Measurements from ENCODE around the gene TMBIM6.
"Not testable (repeated sequence)": the region's sequence is repeated elsewhere in the genome, so short reads cannot be mapped to it uniquely, and the experiment has no call there.

TMBIM6 gene

GRCh38 chr12:49740930-49741881 lies at the start of gene TMBIM6:
Gene TMBIM6 (plus strand): TSS chr12:49741557. CDS start chr12:49752494, 10,937 bp downstream.
- DNase-seq: peak; percentile 100

- DNase-seq: no peak
These were observed 48.5 kb upstream of the TMBIM6 start for GRCh38 chr12:49692851-49693250.

GRCh38 chr12:49693931-49694444 lies 47.4 kb upstream of the TMBIM6 start:
- no peak for DNase-seq

- DNase-seq: no peak
These were observed 44.6 kb upstream of the TMBIM6 start for GRCh38 chr12:49696723-49697122.

- DNase-seq: no peak
These were observed 43.5 kb upstream of the TMBIM6 start for GRCh38 chr12:49697808-49698207.

- DNase-seq: peak in 1 of 2 donors; percentile 8
These were observed 42.5 kb upstream of the TMBIM6 start for GRCh38 chr12:49698619-49699545.

- no peak for DNase-seq
These were observed 39.3 kb upstream of the TMBIM6 start for GRCh38 chr12:49702009-49702408.

GRCh38 chr12:49702676-49703215 lies 38.6 kb upstream of the TMBIM6 start:
- DNase-seq: no peak

- no peak for DNase-seq
These were observed 37.7 kb upstream of the TMBIM6 start for GRCh38 chr12:49703647-49704137.

GRCh38 chr12:49705479-49706134 lies 35.8 kb upstream of the TMBIM6 start:
- DNase-seq: peak; percentile 17 to 31

GRCh38 chr12:49706351-49707127 lies 34.8 kb upstream of the TMBIM6 start:
- peak in 1 of 2 donors; percentile 39 for DNase-seq

- DNase-seq: peak; percentile 96 to 97
These were observed 34.1 kb upstream of the TMBIM6 start, which contains the start of gene FMNL3 for GRCh38 chr12:49707128-49707811. Gene FMNL3 (minus strand): TSS chr12:49707405. CDS start chr12:49707180, 225 bp downstream.

- DNase-seq: no peak
These were observed 33.6 kb upstream of the TMBIM6 start for GRCh38 chr12:49707812-49708147.

- DNase-seq: no peak
These were observed 32.5 kb upstream of the TMBIM6 start for GRCh38 chr12:49708851-49709250.

GRCh38 chr12:49713952-49714351 lies 27.4 kb upstream of the TMBIM6 start:
- not testable (repeated sequence) for DNase-seq

GRCh38 chr12:49716553-49716952 lies 24.8 kb upstream of the TMBIM6 start:
- no peak for DNase-seq

GRCh38 chr12:49717800-49718199 lies 23.6 kb upstream of the TMBIM6 start:
- DNase-seq: not testable (repeated sequence)

- no peak for DNase-seq
These were observed 21.1 kb upstream of the TMBIM6 start for GRCh38 chr12:49720214-49720613.

- DNase-seq: not testable (repeated sequence)
These were observed 20.0 kb upstream of the TMBIM6 start for GRCh38 chr12:49721355-49721754.

- no peak for DNase-seq
These were observed 12.9 kb upstream of the TMBIM6 start for GRCh38 chr12:49728446-49728845.

GRCh38 chr12:49730050-49730449 lies 11.3 kb upstream of the TMBIM6 start:
- DNase-seq: no peak

All from hippocampal formation (tissue), 2 donors.